Measurements from ENCODE around the gene OARD1.

GRCh38 chr6:41083072-41083471 is 10.9 kb upstream of the OARD1 start:
- TF ChIP-seq CTCF (IDR thresholded peaks at IDR 0.05) (no peak), POLR2A (IDR thresholded peaks at IDR 0.05) (no peak)
